Liver (tissue), 9 donors: Measurements from ENCODE around the gene MYO5A. TPM values are rescaled to one million over a fixed set of nuclear protein-coding genes. Genes with fewer than 3 reads are reported as not detected.

Source experiments
- DNase-seq: peaks from one replicate; pipeline ENCODE4 v3.0.0-alpha.2; 2017; ENCODE audit warnings: low spot score
- H3K27ac ChIP-seq, 2 donors: one replicate each; pipeline ENCODE4 v1.7.0; 2013; ENCODE audit warnings: inconsistent platforms in 2 of 2, low read length in 2 of 2, control low read depth in 1 of 2, low read depth in 1 of 2, mild to moderate bottlenecking in 1 of 2
- H3K27me3 ChIP-seq, 4 donors: one replicate each; pipeline versions ENCODE4 v1.6.1 to v1.7.0; 2013; ENCODE audit warnings: low read length in 3 of 4, inconsistent platforms in 1 of 4, mild to moderate bottlenecking in 1 of 4, moderate library complexity in 1 of 4; ENCODE audit not compliant: control insufficient read depth in 4 of 4, insufficient read depth in 4 of 4
- H3K36me3 ChIP-seq, 4 donors: one replicate each; pipeline versions ENCODE4 v1.6.1 to v1.7.0; 2013; ENCODE audit warnings: low read length in 3 of 4, mild to moderate bottlenecking in 3 of 4, low read depth in 1 of 4, moderate library complexity in 1 of 4; ENCODE audit not compliant: control insufficient read depth in 4 of 4, insufficient read depth in 3 of 4
- H3K4me1 ChIP-seq, 4 donors: one replicate each; pipeline versions ENCODE4 v1.6.1 to v1.7.0; 2013; ENCODE audit warnings: low read length in 3 of 4, mild to moderate bottlenecking in 3 of 4, moderate library complexity in 1 of 4; ENCODE audit not compliant: control insufficient read depth in 4 of 4, insufficient read depth in 4 of 4
- H3K4me3 ChIP-seq, 3 donors: one replicate each; pipeline versions ENCODE4 v1.6.1 to v1.7.0; 2013; ENCODE audit warnings: low read length in 3 of 3, control low read depth in 1 of 3, low read depth in 1 of 3, mild to moderate bottlenecking in 1 of 3
- H3K9ac ChIP-seq, 2 donors: one replicate each; pipeline ENCODE4 v1.7.0; 2013; ENCODE audit warnings: low read length in 2 of 2, mild to moderate bottlenecking in 2 of 2, moderate library complexity in 2 of 2, control low read depth in 1 of 2, low read depth in 1 of 2
- H3K9me3 ChIP-seq, 4 donors: one replicate each; pipeline versions ENCODE4 v1.6.1 to v1.7.0; 2013; ENCODE audit warnings: low read length in 3 of 4; ENCODE audit not compliant: control insufficient read depth in 4 of 4
- EGR1 ChIP-seq, 2 donors: IDR thresholded peaks; 2 replicates each; pipeline ENCODE4 v1.6.1; 2016 to 2018; ENCODE audit warnings: antibody characterized with exemption in 2 of 2, low read depth in 2 of 2
- FOXA1 ChIP-seq: IDR thresholded peaks from 2 replicates; pipeline ENCODE4 v1.6.1; 2016; ENCODE audit warnings: antibody characterized with exemption
- FOXA2 ChIP-seq: IDR thresholded peaks from 2 replicates; pipeline ENCODE4 v1.6.1; 2016; ENCODE audit warnings: antibody characterized with exemption
- GABPA ChIP-seq, 2 donors: IDR thresholded peaks in 1 of 2; conservative IDR thresholded peaks in 1 of 2; 2 replicates each; pipeline ENCODE4 v1.6.1; 2016; ENCODE audit warnings: antibody characterized with exemption in 2 of 2, mild to moderate bottlenecking in 1 of 2, moderate library complexity in 1 of 2
- HNF4A ChIP-seq, 2 donors: conservative IDR thresholded peaks; 2 replicates each; pipeline ENCODE4 v1.6.1; 2016; ENCODE audit warnings: antibody characterized with exemption in 2 of 2, mild to moderate bottlenecking in 2 of 2
- HNF4G ChIP-seq: IDR thresholded peaks from 2 replicates; pipeline ENCODE4 v1.6.1; 2016; ENCODE audit warnings: antibody characterized with exemption
- JUND ChIP-seq, 2 donors: IDR thresholded peaks; 2 replicates each; pipeline ENCODE4 v1.6.1; 2016; ENCODE audit warnings: antibody characterized with exemption in 2 of 2
- RAD21 ChIP-seq, 2 donors: IDR thresholded peaks; 2 replicates each; pipeline ENCODE4 v1.6.1; 2016; ENCODE audit warnings: antibody characterized with exemption in 2 of 2, mild to moderate bottlenecking in 2 of 2
- RXRA ChIP-seq, 2 donors: IDR thresholded peaks; 2 replicates each; pipeline ENCODE4 v1.6.1; 2017 to 2018; ENCODE audit warnings: antibody characterized with exemption in 2 of 2, mild to moderate bottlenecking in 1 of 2
- SP1 ChIP-seq: IDR thresholded peaks from 2 replicates; pipeline ENCODE4 v1.6.1; 2018; ENCODE audit warnings: antibody characterized with exemption, mild to moderate bottlenecking
- TAF1 ChIP-seq: conservative IDR thresholded peaks from 2 replicates; pipeline ENCODE4 v1.6.1; 2016; ENCODE audit warnings: antibody characterized with exemption, mild to moderate bottlenecking
- YY1 ChIP-seq: IDR thresholded peaks from 2 replicates; pipeline ENCODE4 v1.6.1; 2016; ENCODE audit warnings: antibody characterized with exemption, mild to moderate bottlenecking
- WGBS: extraction: QIAGEN DNeasy Blood & Tissue Kit; methylation state at CpG from one replicate; pipeline ENCODE4 v1.1.7; 2013; 5-methylcytosine and 5-hydroxymethylcytosine counted together
- polyA plus RNA-seq, 2 donors: library from polyadenylated mRNA; stranded (reverse) in 1 of 2; unstranded in 1 of 2; fragments of 200-250 nt in 1 of 2; fragments of >200 nt in 1 of 2; fragmentation: Nextera tagmentation in 1 of 2; extraction: Ambion mirVana in 1 of 2; gene quantifications; one replicate each; pipeline versions ENCODE4 v1.2.1 to v1.2.3, GENCODE V29; 2013 to 2015
- total RNA-seq, 2 donors: library from RNA; depleted of rRNA; stranded (reverse); fragments of >200 nt; gene quantifications; one replicate each; pipeline ENCODE4 v1.2.3, GENCODE V29; 2014
- TF ChIP-seq, protein P1 (sequence below): IDR thresholded peaks from 2 replicates; pipeline ENCODE4 v1.6.1; 2016; ENCODE audit warnings: antibody characterized with exemption
- TF ChIP-seq, protein P2 (sequence below): fragments of 150-350 bp; IDR thresholded peaks from 2 replicates; pipeline ENCODE4 v1.5.1; 2017; ENCODE audit warnings: improper control_type of control experiment, low read depth, low read length; ENCODE audit not compliant: missing input control
- TF ChIP-seq, protein P3 (sequence below): IDR thresholded peaks from 2 replicates; pipeline ENCODE4 v1.6.1; 2016; ENCODE audit warnings: antibody characterized with exemption, mild to moderate bottlenecking
- TF ChIP-seq, protein P4 (sequence below): IDR thresholded peaks from 2 replicates; pipeline ENCODE4 v1.6.1; 2016; ENCODE audit warnings: antibody characterized with exemption
- donor health status: healthy.
- donor health status: healthy.
- donor health status: healthy.
- donor health status: healthy.
- donor health status: healthy.

MYO5A gene
- total and polyA plus RNA-seq, 4 donors = 1.0 to 7.1 (median 3.0) TPM

DNA sequence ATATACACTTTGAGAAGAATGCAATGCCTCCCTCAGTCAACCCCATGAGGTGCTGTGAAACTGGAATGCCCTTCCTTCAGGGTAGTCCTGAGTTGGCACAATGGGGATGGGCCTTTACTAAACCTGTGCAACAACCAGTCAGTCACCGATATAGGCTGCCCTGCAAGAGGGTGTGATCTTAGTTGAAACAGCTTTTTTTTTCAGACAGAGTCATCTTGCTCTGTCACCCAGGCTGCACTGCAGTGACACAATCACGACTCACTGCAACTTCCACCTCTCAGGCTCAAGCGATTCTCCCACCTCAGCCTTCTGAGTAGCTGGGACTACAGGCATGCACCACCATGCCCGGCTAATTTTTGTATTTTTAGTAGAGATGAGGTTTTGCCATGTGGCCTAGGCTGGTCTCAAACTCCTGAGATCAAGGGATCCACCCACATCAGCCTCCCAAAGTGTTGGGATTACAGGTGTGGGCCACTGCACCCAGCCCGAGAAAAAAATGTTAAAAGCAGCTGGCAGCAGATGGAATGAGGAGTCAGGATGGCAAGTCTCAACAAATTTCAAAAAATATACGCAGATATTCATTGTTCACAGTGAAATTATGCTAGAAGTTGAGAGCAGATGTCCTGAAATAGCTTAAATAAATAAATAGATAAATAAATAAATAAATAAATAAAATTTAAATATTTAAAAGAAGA, 31.8 kb downstream of the MYO5A start:
- no peak overlapping the region for H3K9ac ChIP-seq
- H3K4me3 ChIP-seq = no peak overlapping the region
- no peaks in the 10 kb centered on the region for H3K36me3 ChIP-seq
- DNase-seq = no peak
- no peaks in the 10 kb centered on the region for H3K9me3 ChIP-seq
- H3K27ac ChIP-seq = no peak overlapping the region
- H3K27me3 ChIP-seq = no peaks in the 10 kb centered on the region
- TF ChIP-seq, protein P1, sequence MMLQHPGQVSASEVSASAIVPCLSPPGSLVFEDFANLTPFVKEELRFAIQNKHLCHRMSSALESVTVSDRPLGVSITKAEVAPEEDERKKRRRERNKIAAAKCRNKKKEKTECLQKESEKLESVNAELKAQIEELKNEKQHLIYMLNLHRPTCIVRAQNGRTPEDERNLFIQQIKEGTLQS = no peak
- TF ChIP-seq, protein P2, sequence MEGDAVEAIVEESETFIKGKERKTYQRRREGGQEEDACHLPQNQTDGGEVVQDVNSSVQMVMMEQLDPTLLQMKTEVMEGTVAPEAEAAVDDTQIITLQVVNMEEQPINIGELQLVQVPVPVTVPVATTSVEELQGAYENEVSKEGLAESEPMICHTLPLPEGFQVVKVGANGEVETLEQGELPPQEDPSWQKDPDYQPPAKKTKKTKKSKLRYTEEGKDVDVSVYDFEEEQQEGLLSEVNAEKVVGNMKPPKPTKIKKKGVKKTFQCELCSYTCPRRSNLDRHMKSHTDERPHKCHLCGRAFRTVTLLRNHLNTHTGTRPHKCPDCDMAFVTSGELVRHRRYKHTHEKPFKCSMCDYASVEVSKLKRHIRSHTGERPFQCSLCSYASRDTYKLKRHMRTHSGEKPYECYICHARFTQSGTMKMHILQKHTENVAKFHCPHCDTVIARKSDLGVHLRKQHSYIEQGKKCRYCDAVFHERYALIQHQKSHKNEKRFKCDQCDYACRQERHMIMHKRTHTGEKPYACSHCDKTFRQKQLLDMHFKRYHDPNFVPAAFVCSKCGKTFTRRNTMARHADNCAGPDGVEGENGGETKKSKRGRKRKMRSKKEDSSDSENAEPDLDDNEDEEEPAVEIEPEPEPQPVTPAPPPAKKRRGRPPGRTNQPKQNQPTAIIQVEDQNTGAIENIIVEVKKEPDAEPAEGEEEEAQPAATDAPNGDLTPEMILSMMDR = no peak
- no peak for TF ChIP-seq RAD21 (IDR thresholded peaks at IDR 0.05)
- TF ChIP-seq, protein P3, sequence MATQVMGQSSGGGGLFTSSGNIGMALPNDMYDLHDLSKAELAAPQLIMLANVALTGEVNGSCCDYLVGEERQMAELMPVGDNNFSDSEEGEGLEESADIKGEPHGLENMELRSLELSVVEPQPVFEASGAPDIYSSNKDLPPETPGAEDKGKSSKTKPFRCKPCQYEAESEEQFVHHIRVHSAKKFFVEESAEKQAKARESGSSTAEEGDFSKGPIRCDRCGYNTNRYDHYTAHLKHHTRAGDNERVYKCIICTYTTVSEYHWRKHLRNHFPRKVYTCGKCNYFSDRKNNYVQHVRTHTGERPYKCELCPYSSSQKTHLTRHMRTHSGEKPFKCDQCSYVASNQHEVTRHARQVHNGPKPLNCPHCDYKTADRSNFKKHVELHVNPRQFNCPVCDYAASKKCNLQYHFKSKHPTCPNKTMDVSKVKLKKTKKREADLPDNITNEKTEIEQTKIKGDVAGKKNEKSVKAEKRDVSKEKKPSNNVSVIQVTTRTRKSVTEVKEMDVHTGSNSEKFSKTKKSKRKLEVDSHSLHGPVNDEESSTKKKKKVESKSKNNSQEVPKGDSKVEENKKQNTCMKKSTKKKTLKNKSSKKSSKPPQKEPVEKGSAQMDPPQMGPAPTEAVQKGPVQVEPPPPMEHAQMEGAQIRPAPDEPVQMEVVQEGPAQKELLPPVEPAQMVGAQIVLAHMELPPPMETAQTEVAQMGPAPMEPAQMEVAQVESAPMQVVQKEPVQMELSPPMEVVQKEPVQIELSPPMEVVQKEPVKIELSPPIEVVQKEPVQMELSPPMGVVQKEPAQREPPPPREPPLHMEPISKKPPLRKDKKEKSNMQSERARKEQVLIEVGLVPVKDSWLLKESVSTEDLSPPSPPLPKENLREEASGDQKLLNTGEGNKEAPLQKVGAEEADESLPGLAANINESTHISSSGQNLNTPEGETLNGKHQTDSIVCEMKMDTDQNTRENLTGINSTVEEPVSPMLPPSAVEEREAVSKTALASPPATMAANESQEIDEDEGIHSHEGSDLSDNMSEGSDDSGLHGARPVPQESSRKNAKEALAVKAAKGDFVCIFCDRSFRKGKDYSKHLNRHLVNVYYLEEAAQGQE = no peak
- TF ChIP-seq YY1 = no peak
- TF ChIP-seq FOXA1 = no peak
- no peak for TF ChIP-seq HNF4A (conservative IDR thresholded peaks at IDR 0.05)
- no peaks in the 10 kb centered on the region for H3K4me1 ChIP-seq
- WGBS = 88% methylated on average over 6 of the region's 6 CpGs

DNA sequence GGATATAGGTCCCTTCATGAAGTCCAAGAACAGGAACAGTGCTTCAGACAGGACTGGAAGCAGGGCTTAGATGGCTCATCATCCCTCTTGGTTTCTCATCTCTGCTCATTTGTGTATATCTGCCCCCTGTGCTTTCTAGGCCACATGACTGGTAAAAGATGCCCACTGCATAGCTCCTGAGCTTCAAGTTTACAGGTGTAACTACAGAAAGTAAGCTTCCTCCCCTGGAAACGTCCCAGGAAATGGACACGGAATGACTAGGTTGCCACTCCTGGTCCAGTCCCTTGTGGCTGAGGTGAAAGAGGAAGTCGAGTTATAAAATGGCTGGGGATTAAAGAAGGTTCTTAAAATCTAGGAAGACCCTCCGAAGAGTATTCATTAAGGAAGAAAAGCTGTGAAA, 32.5 kb downstream of the MYO5A start:
- Histone ChIP-seq H3K9ac (no peak overlapping the region), H3K9me3 (no peaks in the 10 kb centered on the region), H3K4me1 (no peaks in the 10 kb centered on the region), H3K27me3 (no peaks in the 10 kb centered on the region), H3K4me3 (no peak overlapping the region), H3K27ac (no peak overlapping the region), H3K36me3 (no peaks in the 10 kb centered on the region)
- DNase-seq = no peak
- 63% methylated on average over 4 of the region's 4 CpGs for WGBS
- TF ChIP-seq EGR1 (IDR thresholded peaks at IDR 0.05; ENCODE audit: low read depth in 2 of 2) (no peak), HNF4A (conservative IDR thresholded peaks at IDR 0.05) (no peak), JUND (IDR thresholded peaks at IDR 0.05) (no peak), GABPA (IDR thresholded peaks at IDR 0.05 in 1 of 2, conservative IDR thresholded peaks at IDR 0.05 in 1 of 2) (no peak), YY1 (no peak), RXRA (IDR thresholded peaks at IDR 0.05) (no peak), RAD21 (IDR thresholded peaks at IDR 0.05) (no peak), FOXA2 (no peak), FOXA1 (no peak), SP1 (no peak), HNF4G (no peak), TAF1 (no peak)
- TF ChIP-seq, protein P4, sequence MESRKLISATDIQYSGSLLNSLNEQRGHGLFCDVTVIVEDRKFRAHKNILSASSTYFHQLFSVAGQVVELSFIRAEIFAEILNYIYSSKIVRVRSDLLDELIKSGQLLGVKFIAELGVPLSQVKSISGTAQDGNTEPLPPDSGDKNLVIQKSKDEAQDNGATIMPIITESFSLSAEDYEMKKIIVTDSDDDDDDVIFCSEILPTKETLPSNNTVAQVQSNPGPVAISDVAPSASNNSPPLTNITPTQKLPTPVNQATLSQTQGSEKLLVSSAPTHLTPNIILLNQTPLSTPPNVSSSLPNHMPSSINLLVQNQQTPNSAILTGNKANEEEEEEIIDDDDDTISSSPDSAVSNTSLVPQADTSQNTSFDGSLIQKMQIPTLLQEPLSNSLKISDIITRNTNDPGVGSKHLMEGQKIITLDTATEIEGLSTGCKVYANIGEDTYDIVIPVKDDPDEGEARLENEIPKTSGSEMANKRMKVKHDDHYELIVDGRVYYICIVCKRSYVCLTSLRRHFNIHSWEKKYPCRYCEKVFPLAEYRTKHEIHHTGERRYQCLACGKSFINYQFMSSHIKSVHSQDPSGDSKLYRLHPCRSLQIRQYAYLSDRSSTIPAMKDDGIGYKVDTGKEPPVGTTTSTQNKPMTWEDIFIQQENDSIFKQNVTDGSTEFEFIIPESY = no peak
- TF ChIP-seq, protein P3 = no peak
- TF ChIP-seq, protein P1 = no peak
- TF ChIP-seq, protein P2 = no peak
